Measurements from ENCODE around the gene PAK4.

DNA sequence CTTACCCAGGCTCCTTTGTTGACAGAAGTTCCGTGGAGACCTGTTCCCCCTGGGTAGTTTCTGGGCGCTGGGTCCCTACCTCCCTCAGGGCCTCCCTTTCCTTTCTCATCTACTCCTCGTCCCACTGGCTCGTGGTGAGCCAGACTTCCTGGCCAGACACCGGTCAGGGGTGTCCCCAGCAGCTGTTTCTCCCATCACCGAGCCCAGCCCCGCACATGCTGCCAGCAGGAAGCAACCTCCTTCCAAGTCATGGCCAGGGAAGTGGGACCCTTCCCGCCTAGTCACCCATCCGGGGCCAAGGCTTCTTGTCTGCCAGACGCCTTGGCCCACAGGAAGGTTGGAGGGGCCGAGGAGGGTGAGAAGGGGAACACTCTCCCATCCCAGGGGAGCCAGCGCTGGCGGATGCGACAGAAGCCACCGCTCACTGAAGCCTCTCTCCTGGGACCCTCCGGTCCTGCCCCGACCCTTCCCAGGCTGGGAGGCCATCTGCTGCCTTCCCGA, 5.7 kb downstream of the PAK4 start:
- TF ChIP-seq POLR2AphosphoS5 (IDR thresholded peaks at IDR 0.05; ENCODE audit: insufficient read depth in 1 of 2, low read depth in 1 of 2) (no peak), POLR2A (IDR thresholded peaks at IDR 0.05) (no peak)
- TF ChIP-seq, protein P1, sequence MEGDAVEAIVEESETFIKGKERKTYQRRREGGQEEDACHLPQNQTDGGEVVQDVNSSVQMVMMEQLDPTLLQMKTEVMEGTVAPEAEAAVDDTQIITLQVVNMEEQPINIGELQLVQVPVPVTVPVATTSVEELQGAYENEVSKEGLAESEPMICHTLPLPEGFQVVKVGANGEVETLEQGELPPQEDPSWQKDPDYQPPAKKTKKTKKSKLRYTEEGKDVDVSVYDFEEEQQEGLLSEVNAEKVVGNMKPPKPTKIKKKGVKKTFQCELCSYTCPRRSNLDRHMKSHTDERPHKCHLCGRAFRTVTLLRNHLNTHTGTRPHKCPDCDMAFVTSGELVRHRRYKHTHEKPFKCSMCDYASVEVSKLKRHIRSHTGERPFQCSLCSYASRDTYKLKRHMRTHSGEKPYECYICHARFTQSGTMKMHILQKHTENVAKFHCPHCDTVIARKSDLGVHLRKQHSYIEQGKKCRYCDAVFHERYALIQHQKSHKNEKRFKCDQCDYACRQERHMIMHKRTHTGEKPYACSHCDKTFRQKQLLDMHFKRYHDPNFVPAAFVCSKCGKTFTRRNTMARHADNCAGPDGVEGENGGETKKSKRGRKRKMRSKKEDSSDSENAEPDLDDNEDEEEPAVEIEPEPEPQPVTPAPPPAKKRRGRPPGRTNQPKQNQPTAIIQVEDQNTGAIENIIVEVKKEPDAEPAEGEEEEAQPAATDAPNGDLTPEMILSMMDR (IDR thresholded peaks at IDR 0.05), result no peak

Data from vagina (tissue), 2 donors.